Stimulated activated effector memory CD8-positive, alpha-beta T cell treated with anti-CD3 and anti-CD28 coated beads, Interleukin-12 subunit alpha, Interleukin-12 subunit beta, amount 100 ng/mL, for 72 hours (primary cell): ENCODE data around the gene POLR2F.
A peak's percentile ranks its signal among the peaks of the same experiment; 100 is the strongest.
"Not testable (repeated sequence)": the region's sequence is repeated elsewhere in the genome, so short reads cannot be mapped to it uniquely, and the experiment has no call there.

Experiments
- ATAC-seq: fragments of 150-1000 bp; cut with Tn5 transposase; 2 replicates; pipeline ENCODE4 v1.10.0; 2021
- DNase-seq, 2 donors: peaks; one replicate each; pipeline ENCODE4 v3.0.0; 2021 to 2022; ENCODE audit warnings: low spot score in 2 of 2
- H3K27ac Mint-ChIP-seq: one replicate; pipeline ENCODE4 v1.8.0; 2022; ENCODE audit warnings: mild to moderate bottlenecking, mixed read lengths
- H3K36me3 Mint-ChIP-seq: one replicate; pipeline ENCODE4 v1.8.0; 2022; ENCODE audit warnings: mild to moderate bottlenecking, mixed read lengths
- H3K4me1 Mint-ChIP-seq: one replicate; pipeline ENCODE4 v1.8.0; 2022; ENCODE audit warnings: mixed read lengths
- H3K4me3 Mint-ChIP-seq: one replicate; pipeline ENCODE4 v1.8.0; 2022; ENCODE audit warnings: mild to moderate bottlenecking, mixed read lengths
- H3K9me3 Mint-ChIP-seq: one replicate; pipeline ENCODE4 v1.8.0; 2022; ENCODE audit warnings: mixed read lengths

POLR2F gene

GRCh38 chr22:37959231-37959825, 5.8 kb downstream of the POLR2F start:
- Mint-ChIP-seq H3K4me3 (no peak overlapping the region), H3K9me3 (no peaks in the 10 kb centered on the region), H3K36me3 (peaks cover 87% of the 10 kb centered on the region), H3K4me1 (peaks cover 31% of the 10 kb centered on the region), H3K27ac (no peak overlapping the region)
- DNase-seq (no peak), ATAC-seq (no peak)

- H3K4me1 Mint-ChIP-seq: peaks cover 21% of the 10 kb centered on the region
- ATAC-seq (no peak), DNase-seq (no peak)
- no peaks in the 10 kb centered on the region for H3K9me3 Mint-ChIP-seq
- peak overlapping the region; percentile 17 for H3K27ac Mint-ChIP-seq
- no peak overlapping the region for H3K4me3 Mint-ChIP-seq
- H3K36me3 Mint-ChIP-seq: peaks cover 99% of the 10 kb centered on the region
Observed at GRCh38 chr22:37961062-37961461, 7.6 kb downstream of the POLR2F start.

- peaks cover 5% of the 10 kb centered on the region for H3K4me1 Mint-ChIP-seq
- peaks cover 91% of the 10 kb centered on the region for H3K36me3 Mint-ChIP-seq
- no peaks in the 10 kb centered on the region for H3K9me3 Mint-ChIP-seq
- ATAC-seq: no peak
- DNase-seq: no peak
- H3K4me3 Mint-ChIP-seq: no peak overlapping the region
- H3K27ac Mint-ChIP-seq: no peak overlapping the region
Observed at GRCh38 chr22:37965940-37966664, 12.6 kb downstream of the POLR2F start.

GRCh38 chr22:37967147-37967546, 13.6 kb downstream of the POLR2F start:
- Mint-ChIP-seq H3K27ac (peak overlapping the region; percentile 54), H3K36me3 (peaks cover 80% of the 10 kb centered on the region), H3K4me3 (no peak overlapping the region), H3K4me1 (peaks cover 5% of the 10 kb centered on the region), H3K9me3 (no peaks in the 10 kb centered on the region)
- DNase-seq (no peak), ATAC-seq (no peak)

GRCh38 chr22:37967637-37968451, 14.3 kb downstream of the POLR2F start:
- Mint-ChIP-seq H3K4me1 (peaks cover 5% of the 10 kb centered on the region), H3K4me3 (no peak overlapping the region), H3K27ac (peak overlapping the region; percentile 54), H3K36me3 (peaks cover 73% of the 10 kb centered on the region), H3K9me3 (no peaks in the 10 kb centered on the region)
- DNase-seq (no peak), ATAC-seq (no peak)

GRCh38 chr22:37968452-37969251, 15.2 kb downstream of the POLR2F start:
- ATAC-seq (no peak), DNase-seq (no peak)
- Mint-ChIP-seq H3K4me1 (peaks cover 5% of the 10 kb centered on the region), H3K4me3 (no peak overlapping the region), H3K9me3 (no peaks in the 10 kb centered on the region), H3K27ac (peak overlapping the region; percentile 54), H3K36me3 (peaks cover 65% of the 10 kb centered on the region)

- Mint-ChIP-seq H3K36me3 (peaks cover 43% of the 10 kb centered on the region), H3K27ac (no peak overlapping the region), H3K4me1 (peaks cover 15% of the 10 kb centered on the region)
Observed at GRCh38 chr22:37970864-37971263, 17.4 kb downstream of the POLR2F start.

GRCh38 chr22:37971475-37972434, 18.3 kb downstream of the POLR2F start:
- DNase-seq: no peak
- Mint-ChIP-seq H3K27ac (no peak overlapping the region), H3K4me3 (no peak overlapping the region), H3K4me1 (peaks cover 15% of the 10 kb centered on the region), H3K9me3 (no peaks in the 10 kb centered on the region), H3K36me3 (peaks cover 34% of the 10 kb centered on the region)
- ATAC-seq: no peak

More at GRCh38 chr22:37970864-37971263, 17.4 kb downstream of the POLR2F start:
- no peak for ATAC-seq
- no peaks in the 10 kb centered on the region for H3K9me3 Mint-ChIP-seq
- DNase-seq: no peak
- H3K4me3 Mint-ChIP-seq: no peak overlapping the region

- Mint-ChIP-seq H3K4me1 (peaks cover 15% of the 10 kb centered on the region), H3K4me3 (no peak overlapping the region), H3K9me3 (no peaks in the 10 kb centered on the region), H3K27ac (no peak overlapping the region), H3K36me3 (peaks cover 26% of the 10 kb centered on the region)
- no peak for DNase-seq
- ATAC-seq: no peak
Observed at GRCh38 chr22:37972527-37972926, 19.0 kb downstream of the POLR2F start.

- Mint-ChIP-seq H3K4me1 (peaks cover 15% of the 10 kb centered on the region), H3K27ac (no peak overlapping the region), H3K4me3 (no peak overlapping the region), H3K9me3 (no peaks in the 10 kb centered on the region), H3K36me3 (peaks cover 17% of the 10 kb centered on the region)
- DNase-seq (no peak), ATAC-seq (no peak)
Observed at GRCh38 chr22:37973271-37974170, 20.0 kb downstream of the POLR2F start.

- Mint-ChIP-seq H3K4me1 (peaks cover 9% of the 10 kb centered on the region), H3K9me3 (no peaks in the 10 kb centered on the region)
- ATAC-seq: no peak
Observed at GRCh38 chr22:37975153-37975552, 21.7 kb downstream of the POLR2F start.

GRCh38 chr22:37976022-37976421, 22.5 kb downstream of the POLR2F start:
- DNase-seq, H3K4me3 Mint-ChIP-seq, H3K4me1 Mint-ChIP-seq, ATAC-seq, H3K9me3 Mint-ChIP-seq, H3K36me3 Mint-ChIP-seq: not testable (repeated sequence)
- H3K27ac Mint-ChIP-seq: peak overlapping the region; percentile 63

More at GRCh38 chr22:37975153-37975552, 21.7 kb downstream of the POLR2F start:
- peak overlapping the region; percentile 63 for H3K27ac Mint-ChIP-seq
- DNase-seq: no peak
- H3K36me3 Mint-ChIP-seq: peaks cover 8% of the 10 kb centered on the region
- H3K4me3 Mint-ChIP-seq: no peak overlapping the region

GRCh38 chr22:37976547-37976946, 23.0 kb downstream of the POLR2F start:
- ATAC-seq (no peak), DNase-seq (no peak)
- Mint-ChIP-seq H3K4me1 (peaks cover 9% of the 10 kb centered on the region), H3K4me3 (no peak overlapping the region), H3K9me3 (no peaks in the 10 kb centered on the region), H3K27ac (peak overlapping the region; percentile 63), H3K36me3 (no peaks in the 10 kb centered on the region)
